SK-N-SH (cell line): ENCODE data around the gene ZNF30. TPM values are rescaled to one million over a fixed set of nuclear protein-coding genes. Genes with fewer than 3 reads are reported as not detected.

ENCODE experiments used
- CTCF ChIA-PET: fragments of 300-600, 350-600 bp; formaldehyde crosslinking; extraction: SDS; loops from one replicate; lab custom pipeline; 2021; lab: Yijun Ruan, JAX
- POLR2A ChIA-PET: fragments of 350-600 bp; sonication (Branson Sonifier 250); formaldehyde crosslinking; extraction: SDS; loops from one replicate; lab custom pipeline; 2020; ENCODE audit warnings: antibody characterized with exemption, inconsistent platforms; lab: Yijun Ruan, JAX
- DNase-seq: peaks from one replicate; pipeline ENCODE4 v3.0.0; 2012
- H2AFZ ChIP-seq: fragments of 200-600 bp; sonication (generic); 2 replicates; pipeline ENCODE4 v1.8.1; 2016; ENCODE audit warnings: antibody characterized with exemption, mild to moderate bottlenecking, low read depth
- H3F3A ChIP-seq: fragments of 200-600 bp; sonication (generic); replicated peaks from 2 replicates; pipeline ENCODE3; 2016; ENCODE audit warnings: antibody characterized with exemption, mild to moderate bottlenecking; ENCODE audit not compliant: insufficient read depth
- H3K27ac ChIP-seq, 2 experiments: fragments of 200-500 bp in 1 of 2; fragments of 200-600 bp in 1 of 2; sonication (Bioruptor generic) in 1 of 2; sonication (generic), shearing (Covaris generic) in 1 of 2; 2 replicates each; pipeline versions ENCODE4 v1.5.1 to v1.6.1; 2014 to 2016; ENCODE audit warnings: low read depth in 2 of 2, inconsistent platforms in 1 of 2, low read length in 1 of 2, mild to moderate bottlenecking in 1 of 2, mixed read lengths in 1 of 2
- H3K27me3 ChIP-seq: fragments of 200-600 bp; sonication (generic), shearing (Covaris generic); 2 replicates; pipeline ENCODE4 v1.6.1; 2016; ENCODE audit warnings: mixed run types; ENCODE audit not compliant: insufficient read depth
- H3K36me3 ChIP-seq, 2 experiments: fragments of 200-500 bp in 1 of 2; fragments of 200-600 bp in 1 of 2; sonication (Bioruptor generic) in 1 of 2; sonication (generic) in 1 of 2; replicated peaks in 1 of 2; 2 replicates each; pipeline versions ENCODE3 to v1.5.1; 2014 to 2016; ENCODE audit warnings: low read length in 1 of 2, mild to moderate bottlenecking in 1 of 2; ENCODE audit not compliant: insufficient read depth in 2 of 2, control insufficient read depth in 1 of 2
- H3K4me1 ChIP-seq, 2 experiments: fragments of 200-500 bp in 1 of 2; fragments of 200-600 bp in 1 of 2; sonication (Bioruptor generic) in 1 of 2; sonication (generic), shearing (Covaris generic) in 1 of 2; 2 replicates each; pipeline versions ENCODE4 v1.5.1 to v1.6.1; 2014 to 2016; ENCODE audit warnings: low read depth in 1 of 2, low read length in 1 of 2, mixed run types in 1 of 2; ENCODE audit not compliant: insufficient read depth in 2 of 2, control insufficient read depth in 1 of 2
- H3K4me2 ChIP-seq: fragments of 200-600 bp; sonication (generic), shearing (Covaris generic); 2 replicates; pipeline ENCODE4 v1.6.1; 2017; ENCODE audit warnings: mixed run types
- H3K4me3 ChIP-seq, 2 experiments: fragments of 200-500 bp in 1 of 2; fragments of 200-600 bp in 1 of 2; sonication (Bioruptor generic) in 1 of 2; sonication (generic), shearing (Covaris generic) in 1 of 2; 2 replicates each; pipeline versions ENCODE4 v1.5.1 to v1.8.1; 2014 to 2016; ENCODE audit warnings: low read depth in 2 of 2, inconsistent platforms in 1 of 2, low read length in 1 of 2, mild to moderate bottlenecking in 1 of 2, mixed read lengths in 1 of 2, moderate library complexity in 1 of 2
- H3K79me2 ChIP-seq: fragments of 200-600 bp; sonication (generic); 2 replicates; pipeline ENCODE4 v1.8.1; 2017; ENCODE audit warnings: mild to moderate bottlenecking; ENCODE audit not compliant: insufficient read depth
- H3K9ac ChIP-seq: fragments of 200-600 bp; sonication (generic); 2 replicates; pipeline ENCODE4 v1.6.1; 2017; ENCODE audit warnings: mixed run types
- H3K9me2 ChIP-seq: fragments of 200-600 bp; sonication (generic); 2 replicates; pipeline ENCODE4 v1.6.1; 2017; ENCODE audit warnings: mixed run types
- H3K9me3 ChIP-seq: fragments of 200-600 bp; sonication (generic); 2 replicates; pipeline ENCODE4 v1.6.1; 2017; ENCODE audit warnings: mixed run types, mild to moderate bottlenecking, moderate library complexity
- H4K20me1 ChIP-seq: fragments of 200-600 bp; sonication (generic); 2 replicates; pipeline ENCODE4 v1.6.1; 2017; ENCODE audit warnings: mild to moderate bottlenecking, mixed run types; ENCODE audit not compliant: insufficient read depth
- CHD2 ChIP-seq: fragments of 150-350 bp; IDR thresholded peaks from 2 replicates; pipeline ENCODE4 v1.6.1; 2018; ENCODE audit warnings: low read length; ENCODE audit not compliant: partially characterized antibody
- CTCF ChIP-seq: fragments of 200-600 bp; sonication (generic); IDR thresholded peaks from 2 replicates; pipeline ENCODE4 v1.6.1; 2017; ENCODE audit warnings: antibody characterized with exemption, mild to moderate bottlenecking, moderate library complexity
- ELF1 ChIP-seq: IDR thresholded peaks from 2 replicates; pipeline ENCODE4 v1.4.0; 2012
- FOSL2 ChIP-seq: IDR thresholded peaks from 2 replicates; pipeline ENCODE4 v1.4.0; 2012; ENCODE audit warnings: low read depth, mild to moderate bottlenecking, moderate library complexity, borderline replicate concordance
- FOXM1 ChIP-seq: IDR thresholded peaks from 2 replicates; pipeline ENCODE4 v1.4.0; 2012; ENCODE audit warnings: low read depth, mild to moderate bottlenecking
- GABPA ChIP-seq: IDR thresholded peaks from 2 replicates; pipeline ENCODE4 v1.4.0; 2012; ENCODE audit warnings: low read depth, mild to moderate bottlenecking
- RCOR1 ChIP-seq: fragments of 150-350 bp; IDR thresholded peaks from 2 replicates; pipeline ENCODE4 v1.6.1; 2017; ENCODE audit warnings: antibody characterized with exemption, low read length
- REST ChIP-seq: IDR thresholded peaks from 2 replicates; pipeline ENCODE4 v1.6.1; 2012; ENCODE audit warnings: mild to moderate bottlenecking, low read depth, low read length, moderate library complexity
- RFX5 ChIP-seq: IDR thresholded peaks from 2 replicates; pipeline ENCODE4 v1.6.1; 2012; ENCODE audit warnings: mild to moderate bottlenecking, improper control_type of control experiment, low read length
- SMC3 ChIP-seq: IDR thresholded peaks from 2 replicates; pipeline ENCODE4 v1.6.1; 2012; ENCODE audit warnings: low read depth, low read length, improper control_type of control experiment
- TEAD4 ChIP-seq: IDR thresholded peaks from 2 replicates; pipeline ENCODE4 v1.4.0; 2012; ENCODE audit warnings: mild to moderate bottlenecking, borderline replicate concordance; ENCODE audit not compliant: insufficient read depth
- ZBTB33 ChIP-seq: IDR thresholded peaks from 2 replicates; pipeline ENCODE4 v1.4.0; 2012; ENCODE audit warnings: low read depth, borderline replicate concordance
- WGBS: methylation state at CpG from one replicate; pipeline ENCODE4 v1.1.6; 2017; ENCODE audit warnings: low lambda C conversion rate; 5-methylcytosine and 5-hydroxymethylcytosine counted together
- polyA plus RNA-seq, 3 experiments: library from polyadenylated mRNA; depleted of rRNA; stranded (reverse); fragments of >200 nt; gene quantifications; 2 replicates each; pipeline ENCODE4 v1.2.3, GENCODE V29; 2012

The ZNF30 gene
- polyA plus RNA-seq, 1 of the 3 experiments (the other 2 are of a cell fraction): 1.7 TPM

GRCh38 chr19:34982275-34982674 is 55.6 kb downstream of the ZNF30 start (continued):
- no peak for TF ChIP-seq ZBTB33
- TF ChIP-seq REST: no peak
- no peak for TF ChIP-seq FOSL2
- no peak for TF ChIP-seq FOXM1
- TF ChIP-seq RFX5: no peak
- TF ChIP-seq TEAD4: no peak
- TF ChIP-seq SMC3: no peak
- TF ChIP-seq ELF1: no peak

GRCh38 chr19:34983786-34984185 is 57.1 kb downstream of the ZNF30 start:
- peaks cover 0 to 4% of the 10 kb centered on the region in 2 experiments; a peak in 1 of 4 replicates for H3K4me1 ChIP-seq
- no peak overlapping the region for H3K9ac ChIP-seq
- no peak overlapping the region for H3K4me3 ChIP-seq
- H3F3A ChIP-seq: no peaks in the 10 kb centered on the region
- no peaks in the 10 kb centered on the region for H3K79me2 ChIP-seq
- H3K9me2 ChIP-seq: no peaks in the 10 kb centered on the region
- no peak overlapping the region for H2AFZ ChIP-seq
- H3K27me3 ChIP-seq: no peaks in the 10 kb centered on the region; the same call in 1 of the 2 replicates
- H3K4me2 ChIP-seq: no peak overlapping the region
- TF ChIP-seq CTCF (no peak), SMC3 (no peak), CHD2 (no peak), RCOR1 (no peak), GABPA (no peak)
- H3K36me3 ChIP-seq: no peaks in the 10 kb centered on the region
- WGBS: 30% methylated on average over 4 of the region's 4 CpGs
- ChIA-PET POLR2A (no interaction called here), CTCF (interaction anchor here (1.0 to 1.8 kb wide), 2 partner anchors 11 to 12 kb away, joined by 3 to 8 read pairs; no protein-coding TSS in a partner anchor)
- no peaks in the 10 kb centered on the region for H3K9me3 ChIP-seq
- H4K20me1 ChIP-seq: no peaks in the 10 kb centered on the region
- H3K27ac ChIP-seq: no peak overlapping the region
- DNase-seq: no peak
